Cardiac muscle cell (in vitro differentiated cells and primary cell): Measurements from ENCODE around the gene SLC6A3. TPM values are rescaled to one million over a fixed set of nuclear protein-coding genes. Genes with fewer than 3 reads are reported as not detected.

Source experiments
- DNase-seq, 2 donors: peaks; one replicate each; pipeline versions ENCODE4 v3.0.0 to v3.0.0-alpha.2; 2010 to 2017; ENCODE audit warnings: low read depth in 1 of 2, low spot score in 1 of 2
- H3K27ac ChIP-seq: fragments of 200-600 bp; sonication (generic); 2 replicates; pipeline ENCODE4 v1.5.1; 2016
- H3K27me3 ChIP-seq: fragments of 200-600 bp; sonication (generic); 2 replicates; pipeline ENCODE4 v1.6.0; 2016; ENCODE audit warnings: control low read depth
- H3K36me3 ChIP-seq: fragments of 200-600 bp; sonication (generic); 2 replicates; pipeline ENCODE4 v1.5.1; 2016; ENCODE audit warnings: control low read depth
- H3K4me1 ChIP-seq: fragments of 200-600 bp; sonication (generic); 2 replicates; pipeline ENCODE4 v1.8.1; 2017; ENCODE audit warnings: low read depth, mild to moderate bottlenecking, mixed run types
- H3K4me3 ChIP-seq: fragments of 200-600 bp; sonication (generic); 2 replicates; pipeline ENCODE4 v1.5.1; 2016; ENCODE audit warnings: mild to moderate bottlenecking
- H3K9me3 ChIP-seq: fragments of 200-600 bp; sonication (generic); 2 replicates; pipeline ENCODE4 v1.5.1; 2017; ENCODE audit warnings: low read depth, mild to moderate bottlenecking, control low read depth
- polyA plus RNA-seq: library from polyadenylated mRNA; unstranded; fragments of >200 nt; fragmentation: Nextera tagmentation; extraction: Ambion mirVana; gene quantifications from 2 replicates; pipeline ENCODE4 v1.2.1, GENCODE V29; 2016
- total RNA-seq: library from RNA; depleted of rRNA; stranded (reverse); fragments of >200 nt; gene quantifications from 2 replicates; pipeline ENCODE4 v1.2.3, GENCODE V29; 2016
- TF ChIP-seq, protein P1 (sequence below): IDR thresholded peaks from 2 replicates; pipeline ENCODE4 v1.5.1; 2012; ENCODE audit warnings: low read depth, mild to moderate bottlenecking, low read length

SLC6A3 gene
- total and polyA plus RNA-seq, 2 experiments from 2014 or later: not detected

DNA sequence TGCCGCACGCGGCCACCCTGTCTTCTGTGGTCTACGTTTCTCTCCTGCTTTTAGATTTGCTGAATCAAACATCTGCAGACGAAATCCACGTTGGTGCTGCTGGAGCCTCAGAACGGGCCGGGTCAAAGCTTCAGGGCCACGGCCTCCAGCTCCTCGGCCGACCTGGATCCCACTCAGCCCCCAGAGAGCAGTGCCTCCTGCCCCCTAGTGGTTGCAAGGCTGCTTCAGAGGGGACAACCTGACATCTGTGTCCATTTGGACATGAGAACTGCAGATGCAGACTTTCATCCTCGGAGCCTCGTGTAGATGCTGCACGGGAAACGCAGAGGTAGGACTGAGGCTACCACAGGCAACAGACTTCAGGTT, 23.0 kb upstream of the SLC6A3 start:
- H3K4me3 ChIP-seq: no peak overlapping the region
- no peak overlapping the region for H3K27ac ChIP-seq
- no peaks in the 10 kb centered on the region for H3K9me3 ChIP-seq
- TF ChIP-seq, protein P1, sequence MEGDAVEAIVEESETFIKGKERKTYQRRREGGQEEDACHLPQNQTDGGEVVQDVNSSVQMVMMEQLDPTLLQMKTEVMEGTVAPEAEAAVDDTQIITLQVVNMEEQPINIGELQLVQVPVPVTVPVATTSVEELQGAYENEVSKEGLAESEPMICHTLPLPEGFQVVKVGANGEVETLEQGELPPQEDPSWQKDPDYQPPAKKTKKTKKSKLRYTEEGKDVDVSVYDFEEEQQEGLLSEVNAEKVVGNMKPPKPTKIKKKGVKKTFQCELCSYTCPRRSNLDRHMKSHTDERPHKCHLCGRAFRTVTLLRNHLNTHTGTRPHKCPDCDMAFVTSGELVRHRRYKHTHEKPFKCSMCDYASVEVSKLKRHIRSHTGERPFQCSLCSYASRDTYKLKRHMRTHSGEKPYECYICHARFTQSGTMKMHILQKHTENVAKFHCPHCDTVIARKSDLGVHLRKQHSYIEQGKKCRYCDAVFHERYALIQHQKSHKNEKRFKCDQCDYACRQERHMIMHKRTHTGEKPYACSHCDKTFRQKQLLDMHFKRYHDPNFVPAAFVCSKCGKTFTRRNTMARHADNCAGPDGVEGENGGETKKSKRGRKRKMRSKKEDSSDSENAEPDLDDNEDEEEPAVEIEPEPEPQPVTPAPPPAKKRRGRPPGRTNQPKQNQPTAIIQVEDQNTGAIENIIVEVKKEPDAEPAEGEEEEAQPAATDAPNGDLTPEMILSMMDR: peak; percentile 65
- H3K27me3 ChIP-seq: no peaks in the 10 kb centered on the region
- H3K36me3 ChIP-seq: peaks cover 5% of the 10 kb centered on the region
- DNase-seq: peak; percentile 29 to 57
- H3K4me1 ChIP-seq: no peaks in the 10 kb centered on the region

DNA sequence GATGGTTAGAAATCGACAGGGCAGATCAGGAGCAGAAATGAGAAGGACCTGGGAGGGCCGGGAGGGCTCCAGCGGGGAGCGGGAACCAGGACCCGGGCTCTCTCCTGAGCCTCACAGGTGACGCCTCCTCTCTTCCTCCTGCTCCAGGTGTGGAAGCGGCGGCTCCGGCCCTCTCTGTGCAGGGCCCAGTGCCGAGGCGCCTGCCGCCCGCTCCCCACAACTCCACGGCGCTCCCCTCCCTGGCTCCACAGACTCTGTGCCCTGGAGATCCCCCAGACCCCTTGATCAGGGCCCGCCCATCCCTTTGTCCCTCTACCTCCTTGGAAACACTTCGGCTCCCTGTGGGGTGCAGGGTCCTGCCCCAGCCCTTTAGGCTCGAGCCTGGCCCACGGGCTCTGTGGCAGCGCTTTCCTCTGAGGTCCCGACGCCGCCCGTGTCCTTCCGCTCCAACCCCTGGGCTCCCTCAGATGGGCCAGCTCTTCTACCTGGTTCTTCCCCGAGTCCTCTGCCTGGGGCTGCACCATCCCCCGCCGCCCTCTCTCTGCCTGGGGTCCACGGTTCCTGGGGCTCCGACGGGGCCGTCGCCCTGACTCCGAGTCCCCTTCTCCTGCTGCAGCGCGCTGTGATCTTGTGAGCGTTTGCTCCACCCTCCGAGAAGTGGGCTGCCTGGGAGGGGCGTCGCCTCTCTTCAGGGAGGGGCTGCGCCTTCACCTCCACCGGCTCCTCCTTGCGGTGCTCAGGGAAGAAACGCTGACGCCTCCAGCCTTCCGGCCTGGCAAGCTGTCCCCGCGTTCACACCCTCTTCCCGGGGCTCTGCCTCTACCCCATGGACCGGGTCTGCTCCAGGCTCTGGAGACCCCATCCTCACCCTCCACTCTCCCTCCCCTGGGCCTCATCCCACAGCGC, 22.4 kb upstream of the SLC6A3 start:
- TF ChIP-seq, protein P1: no peak
- DNase-seq: no peak
- Histone ChIP-seq H3K4me3 (no peak overlapping the region), H3K27me3 (no peaks in the 10 kb centered on the region), H3K27ac (no peak overlapping the region), H3K36me3 (peaks cover 8% of the 10 kb centered on the region), H3K9me3 (no peaks in the 10 kb centered on the region), H3K4me1 (no peaks in the 10 kb centered on the region)

DNA sequence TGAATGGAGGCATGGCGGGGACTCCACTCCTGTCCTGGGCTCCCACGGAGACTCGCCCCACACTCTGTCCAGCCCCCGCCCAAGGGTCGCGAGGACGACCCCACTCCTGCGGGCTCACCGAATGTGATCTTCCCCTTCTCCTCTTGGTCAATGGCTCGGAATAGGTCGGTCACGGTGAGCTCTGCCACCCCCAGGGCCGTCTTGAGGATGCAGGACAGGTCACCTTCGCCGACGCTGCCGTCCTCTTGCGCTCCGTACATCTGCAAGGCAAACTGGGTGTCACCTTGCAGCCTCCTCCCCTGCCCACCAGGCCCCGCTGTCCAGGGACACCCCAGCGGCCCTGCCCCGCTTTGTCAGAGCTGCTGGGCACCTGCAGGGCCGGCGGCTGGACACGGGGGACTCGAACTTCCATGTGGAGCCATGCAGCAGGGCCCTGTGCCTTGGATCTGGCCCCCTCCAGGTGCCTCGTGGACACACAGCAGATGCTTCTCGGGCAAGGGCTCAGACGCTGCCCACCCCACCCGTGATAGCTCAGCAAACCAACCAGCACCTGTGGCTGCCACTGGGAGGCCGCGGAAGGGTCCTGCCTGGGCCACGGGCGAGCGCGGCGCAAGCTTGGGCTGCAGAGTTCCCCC, 21.5 kb upstream of the SLC6A3 start:
- no peaks in the 10 kb centered on the region for H3K4me1 ChIP-seq
- TF ChIP-seq, protein P1: no peak
- no peak overlapping the region for H3K27ac ChIP-seq
- H3K9me3 ChIP-seq: no peaks in the 10 kb centered on the region
- no peak for DNase-seq
- H3K4me3 ChIP-seq: no peak overlapping the region
- no peaks in the 10 kb centered on the region for H3K27me3 ChIP-seq
- peaks cover 8% of the 10 kb centered on the region for H3K36me3 ChIP-seq

DNA sequence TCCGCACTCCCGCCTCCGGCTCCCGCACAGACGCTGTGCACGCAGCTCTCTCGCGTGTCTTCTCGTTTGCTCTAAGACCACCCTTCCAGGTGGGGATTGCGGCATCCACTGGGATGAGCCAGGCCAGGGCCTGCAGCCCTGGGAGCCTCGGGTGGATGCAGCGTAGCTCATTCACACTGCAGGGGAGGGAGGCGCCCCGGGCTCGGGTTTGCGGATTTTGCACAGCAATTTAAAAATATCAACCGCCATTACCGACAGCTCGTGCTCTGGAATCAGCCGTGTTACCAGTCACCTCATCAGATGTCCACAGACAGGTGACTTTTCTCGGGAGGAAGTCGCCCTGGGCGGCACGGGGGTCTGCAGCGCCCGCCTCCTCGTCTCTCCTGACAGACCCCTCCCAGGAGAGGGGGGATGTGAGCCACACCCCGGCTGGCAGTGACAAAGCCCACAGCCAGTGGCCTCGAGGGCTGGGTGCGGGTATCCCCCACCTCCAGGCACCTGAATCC, 20.8 kb upstream of the SLC6A3 start:
- DNase-seq: no peak
- peaks cover 8% of the 10 kb centered on the region for H3K36me3 ChIP-seq

DNA sequence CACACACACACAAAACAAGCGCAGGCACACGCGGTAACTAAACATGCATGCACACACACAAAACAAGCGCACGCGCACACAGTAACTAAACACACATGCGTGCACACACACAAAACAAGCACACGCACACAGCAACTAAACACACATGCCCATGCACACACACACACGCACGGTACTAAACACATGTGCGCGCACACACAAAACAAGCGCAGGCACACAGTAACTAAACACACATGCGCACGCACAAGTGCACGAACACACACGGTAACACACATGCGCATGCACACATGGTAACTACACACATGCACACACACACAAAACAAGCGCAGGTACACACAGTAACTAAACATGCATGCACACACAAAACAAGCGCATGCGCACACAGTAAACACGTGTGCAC, 19.9 kb upstream of the SLC6A3 start:
- Histone ChIP-seq H3K4me1 (no peaks in the 10 kb centered on the region), H3K27ac (no peak overlapping the region), H3K9me3 (no peaks in the 10 kb centered on the region), H3K4me3 (no peak overlapping the region), H3K36me3 (peaks cover 8% of the 10 kb centered on the region), H3K27me3 (no peaks in the 10 kb centered on the region)
- TF ChIP-seq, protein P1: no peak
- no peak for DNase-seq

More for the DNA sequence above, 20.8 kb upstream of the SLC6A3 start:
- Histone ChIP-seq H3K27me3 (no peaks in the 10 kb centered on the region), H3K27ac (no peak overlapping the region), H3K4me3 (no peak overlapping the region), H3K4me1 (no peaks in the 10 kb centered on the region), H3K9me3 (no peaks in the 10 kb centered on the region)
- TF ChIP-seq, protein P1: no peak
